Neuronal stem cell (in vitro differentiated cells): ENCODE results near the gene PIH1D2.
"Not testable (repeated sequence)": the region's sequence is repeated elsewhere in the genome, so short reads cannot be mapped to it uniquely, and the experiment has no call there.

Source experiments
- DNase-seq: peaks from one replicate; pipeline ENCODE4 v3.0.0-alpha.2; 2013; ENCODE audit warnings: low spot score
- H2AFZ ChIP-seq: one replicate; pipeline ENCODE4 v1.6.1; 2013; ENCODE audit warnings: mild to moderate bottlenecking, low read length, inconsistent platforms
- H2AK5ac ChIP-seq: 2 replicates; pipeline ENCODE4 v1.6.1; 2013; ENCODE audit warnings: low read depth, mild to moderate bottlenecking, inconsistent platforms, low read length, moderate library complexity, mixed read lengths
- H2BK120ac ChIP-seq: 2 replicates; pipeline ENCODE4 v1.6.1; 2013; ENCODE audit warnings: low read depth, mild to moderate bottlenecking, inconsistent platforms, low read length, moderate library complexity, mixed read lengths
- H2BK12ac ChIP-seq: one replicate; pipeline ENCODE4 v1.6.1; 2013; ENCODE audit warnings: low read length, inconsistent platforms
- H2BK15ac ChIP-seq: 2 replicates; pipeline ENCODE4 v1.6.1; 2013; ENCODE audit warnings: mild to moderate bottlenecking, low read length, inconsistent platforms, mixed read lengths
- H2BK5ac ChIP-seq: one replicate; pipeline ENCODE4 v1.6.1; 2013; ENCODE audit warnings: inconsistent platforms, mild to moderate bottlenecking, low read length, moderate library complexity
- H3K14ac ChIP-seq: one replicate; pipeline ENCODE4 v1.6.1; 2013; ENCODE audit warnings: low read length, inconsistent platforms
- H3K18ac ChIP-seq: 2 replicates; pipeline ENCODE4 v1.6.1; 2013; ENCODE audit warnings: low read length, inconsistent platforms
- H3K23ac ChIP-seq: 2 replicates; pipeline ENCODE4 v1.6.1; 2013; ENCODE audit warnings: low read depth, mild to moderate bottlenecking, mixed read lengths, low read length, inconsistent platforms; ENCODE audit not compliant: poor library complexity
- H3K27ac ChIP-seq: replicated peaks from 3 replicates; pipeline ENCODE4 v1.5.1; 2013; ENCODE audit warnings: low read length, inconsistent platforms
- H3K27me3 ChIP-seq, 3 experiments: 2 replicates each; pipeline ENCODE4 v1.6.1; 2013; ENCODE audit warnings: low read length in 3 of 3, mild to moderate bottlenecking in 2 of 3, inconsistent platforms in 1 of 3, low read depth in 1 of 3, mixed read lengths in 1 of 3, moderate library complexity in 1 of 3; ENCODE audit not compliant: control insufficient read depth in 3 of 3, insufficient read depth in 3 of 3
- H3K36me3 ChIP-seq, 2 donors: replicated peaks in 1 of 2; 2 replicates each; pipeline ENCODE4 v1.6.1; 2013; ENCODE audit warnings: low read length in 2 of 2; ENCODE audit not compliant: control insufficient read depth in 2 of 2, insufficient read depth in 2 of 2
- H3K4ac ChIP-seq: 2 replicates; pipeline ENCODE4 v1.6.1; 2013; ENCODE audit warnings: inconsistent platforms, mild to moderate bottlenecking, low read length, moderate library complexity
- H3K4me1 ChIP-seq, 2 donors: 1 replicate in 1 of 2; 2 replicates in 1 of 2; pipeline ENCODE4 v1.6.1; 2013; ENCODE audit warnings: low read length in 2 of 2, low read depth in 1 of 2; ENCODE audit not compliant: control insufficient read depth in 2 of 2, insufficient read depth in 1 of 2
- H3K4me2 ChIP-seq: one replicate; pipeline ENCODE4 v1.6.1; 2013; ENCODE audit warnings: mild to moderate bottlenecking, low read length, inconsistent platforms; ENCODE audit not compliant: insufficient read depth, poor library complexity, severe bottlenecking
- H3K4me3 ChIP-seq, 2 donors: 2 replicates each; pipeline ENCODE4 v1.5.1; 2013; ENCODE audit warnings: low read length in 2 of 2, mild to moderate bottlenecking in 2 of 2, inconsistent platforms in 1 of 2, moderate library complexity in 1 of 2
- H3K79me1 ChIP-seq: one replicate; pipeline ENCODE4 v1.6.1; 2013; ENCODE audit warnings: low read depth, mild to moderate bottlenecking, inconsistent platforms, low read length, moderate library complexity
- H3K9ac ChIP-seq: one replicate; pipeline ENCODE4 v1.6.1; 2013; ENCODE audit warnings: mild to moderate bottlenecking, low read depth, low read length, inconsistent platforms; ENCODE audit not compliant: poor library complexity
- H3K9me3 ChIP-seq, 2 donors: replicated peaks in 1 of 2; 2 replicates each; pipeline versions ENCODE3 to v1.6.1; 2013; ENCODE audit warnings: low read length in 2 of 2, mild to moderate bottlenecking in 2 of 2, inconsistent platforms in 1 of 2, low read depth in 1 of 2, mixed read lengths in 1 of 2, moderate library complexity in 1 of 2; ENCODE audit not compliant: control insufficient read depth in 2 of 2, insufficient read depth in 1 of 2
- H4K8ac ChIP-seq: one replicate; pipeline ENCODE4 v1.6.1; 2013; ENCODE audit warnings: low read depth, mild to moderate bottlenecking, inconsistent platforms, low read length, moderate library complexity
- H4K91ac ChIP-seq: one replicate; pipeline ENCODE4 v1.6.1; 2013; ENCODE audit warnings: low read length, low read depth, mild to moderate bottlenecking, inconsistent platforms; ENCODE audit not compliant: poor library complexity
- WGBS, 2 donors: extraction: QIAGEN DNeasy Blood & Tissue Kit; methylation state at CpG; one replicate each; pipeline ENCODE4 v1.1.7; 2013; ENCODE audit warnings: missing lambda C conversion rate in 2 of 2, mixed read lengths in 1 of 2; ENCODE audit not compliant: insufficient read length in 2 of 2, insufficient replicate concordance in 1 of 2; ENCODE audit errors: extremely low coverage in 2 of 2; 5-methylcytosine and 5-hydroxymethylcytosine counted together

Gene PIH1D2

DNA sequence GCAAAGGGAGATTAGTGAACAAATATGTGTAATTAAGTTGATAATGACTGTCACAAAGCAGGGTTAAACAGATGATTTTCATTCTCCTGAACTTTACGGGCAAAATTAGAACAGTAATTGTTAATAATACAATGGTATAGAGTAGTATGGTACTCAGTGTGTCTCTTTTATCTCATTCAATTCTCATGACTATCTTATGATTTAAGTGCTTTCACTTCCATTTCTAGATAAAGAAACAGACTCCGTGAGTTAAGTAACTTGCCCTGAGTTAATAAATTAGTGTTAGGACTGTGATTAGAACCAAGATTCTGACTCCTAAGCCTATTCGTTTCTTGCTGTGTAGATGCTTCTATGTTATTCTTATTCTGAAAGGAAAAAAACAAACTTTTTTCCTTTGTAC, 22.0 kb downstream of the PIH1D2 start:
- no peak overlapping the region for H3K23ac ChIP-seq
- H2AK5ac ChIP-seq, result no peak overlapping the region
- H3K4me3 ChIP-seq, result no peak overlapping the region
- no peak overlapping the region for H2AFZ ChIP-seq
- no peak for DNase-seq
- H3K9ac ChIP-seq, result no peak overlapping the region
- peaks cover 0 to 7% of the 10 kb centered on the region in 2 donors for H3K9me3 ChIP-seq
- no peak overlapping the region for H3K18ac ChIP-seq
- H3K4me1 ChIP-seq, result no peaks in the 10 kb centered on the region
- H2BK120ac ChIP-seq, result no peak overlapping the region
- no peak overlapping the region for H4K91ac ChIP-seq
- H4K8ac ChIP-seq, result no peak overlapping the region
- no peak overlapping the region for H2BK12ac ChIP-seq
- H3K36me3 ChIP-seq, result peaks cover 14 to 91% of the 10 kb centered on the region in 2 donors
- H3K27ac ChIP-seq, result no peak overlapping the region
- H3K14ac ChIP-seq, result no peak overlapping the region
- no peak overlapping the region for H3K4me2 ChIP-seq
- H3K4ac ChIP-seq, result no peak overlapping the region
- H3K79me1 ChIP-seq, result no peaks in the 10 kb centered on the region
- no CpG with 5 or more reads among the region's 3 CpGs for WGBS, 2 donors
- no peaks in the 10 kb centered on the region for H3K27me3 ChIP-seq
- no peak overlapping the region for H2BK5ac ChIP-seq
- no peak overlapping the region for H2BK15ac ChIP-seq

DNA sequence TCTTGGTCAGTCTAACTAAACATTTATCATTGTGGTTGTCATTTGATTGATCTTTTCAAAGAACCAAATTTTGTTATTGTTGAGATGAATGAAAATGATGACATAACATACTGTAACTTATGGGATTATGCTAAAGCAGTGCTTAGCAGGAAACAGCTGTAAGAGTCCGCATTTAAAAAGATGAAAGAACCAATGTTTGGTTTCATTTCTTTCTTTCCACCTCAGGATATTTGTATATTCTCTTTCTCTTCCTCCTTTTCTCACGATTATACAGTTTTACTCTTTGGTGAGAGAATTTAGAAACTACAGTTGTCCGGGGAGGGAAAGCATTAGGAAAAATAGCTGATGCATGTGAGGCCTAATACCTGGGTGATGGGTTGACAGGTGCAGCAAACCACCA, 23.1 kb downstream of the PIH1D2 start:
- Histone ChIP-seq H3K18ac (no peak overlapping the region), H3K4me1 (no peaks in the 10 kb centered on the region), H4K8ac (no peak overlapping the region), H3K23ac (no peak overlapping the region), H3K4me3 (no peak overlapping the region), H3K4ac (no peak overlapping the region), H2AK5ac (no peak overlapping the region), H2BK120ac (no peak overlapping the region), H4K91ac (no peak overlapping the region), H3K36me3 (peaks cover 14 to 91% of the 10 kb centered on the region in 2 donors), H3K27me3 (no peaks in the 10 kb centered on the region), H2BK15ac (no peak overlapping the region), H3K9ac (no peak overlapping the region), H3K27ac (no peak overlapping the region), H3K4me2 (no peak overlapping the region), H2BK5ac (no peak overlapping the region), H2BK12ac (no peak overlapping the region), H3K14ac (no peak overlapping the region), H3K9me3 (peaks cover 0 to 11% of the 10 kb centered on the region in 2 donors), H3K79me1 (no peaks in the 10 kb centered on the region), H2AFZ (no peak overlapping the region)
- DNase-seq, result no peak
- no CpG with 5 or more reads among the region's 3 CpGs for WGBS, 2 donors

DNA sequence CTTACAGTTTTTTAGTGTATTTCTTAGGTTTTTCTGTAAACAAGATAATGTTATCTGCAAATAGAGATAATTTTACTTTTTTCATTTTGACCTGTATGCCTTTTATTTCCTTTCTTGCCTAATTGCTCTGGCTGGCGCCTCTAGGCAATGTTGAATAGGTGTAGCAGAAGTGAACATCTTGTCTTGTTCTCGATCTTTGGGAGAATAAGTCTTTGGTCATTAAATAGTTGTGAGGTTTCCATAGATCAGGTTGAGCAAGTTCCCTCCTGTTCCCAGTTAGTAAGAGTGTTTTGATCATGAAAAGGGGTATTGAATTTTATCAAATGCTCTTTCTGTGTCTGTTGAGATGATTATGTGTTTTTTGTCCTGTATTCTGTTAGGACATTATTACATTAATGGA, 24.0 kb downstream of the PIH1D2 start:
- no peak overlapping the region for H3K9ac ChIP-seq
- H2AK5ac ChIP-seq, result no peak overlapping the region
- no peak overlapping the region for H2BK5ac ChIP-seq
- no peak overlapping the region for H3K14ac ChIP-seq
- no peak overlapping the region for H3K23ac ChIP-seq
- H3K4me1 ChIP-seq, result no peaks in the 10 kb centered on the region
- no peak overlapping the region for H2BK15ac ChIP-seq
- H3K79me1 ChIP-seq, result no peaks in the 10 kb centered on the region
- H3K4me3 ChIP-seq, result no peak overlapping the region
- H3K18ac ChIP-seq, result no peak overlapping the region
- no peaks in the 10 kb centered on the region for H3K27me3 ChIP-seq
- peaks cover 0 to 11% of the 10 kb centered on the region in 2 donors for H3K9me3 ChIP-seq
- no peak overlapping the region for H4K8ac ChIP-seq
- WGBS, 2 donors, result no CpG with 5 or more reads among the region's 2 CpGs
- no peak for DNase-seq
- H3K4me2 ChIP-seq, result no peak overlapping the region
- H2AFZ ChIP-seq, result no peak overlapping the region
- H2BK120ac ChIP-seq, result no peak overlapping the region
- no peak overlapping the region for H3K4ac ChIP-seq
- H3K27ac ChIP-seq, result no peak overlapping the region
- H2BK12ac ChIP-seq, result no peak overlapping the region
- H3K36me3 ChIP-seq, result peaks cover 18 to 94% of the 10 kb centered on the region in 2 donors
- H4K91ac ChIP-seq, result no peak overlapping the region

DNA sequence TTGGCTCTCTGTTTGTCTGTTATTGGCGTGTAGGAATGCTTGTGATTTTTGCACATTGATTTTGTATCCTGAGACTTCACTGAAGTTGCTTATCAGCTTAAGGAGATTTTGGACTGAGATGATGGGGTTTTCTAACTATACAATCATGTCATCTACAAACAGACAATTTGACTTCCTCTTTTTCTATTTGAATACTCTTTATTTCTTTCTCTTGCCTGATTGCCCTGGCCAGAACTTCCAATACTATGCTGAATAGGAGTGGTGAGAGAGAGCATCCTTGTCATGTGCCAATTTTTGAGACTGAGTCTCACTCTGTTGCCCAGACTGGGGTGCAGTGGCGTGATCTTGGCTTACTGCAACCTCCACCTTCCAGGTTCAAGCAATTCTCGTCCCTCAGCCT, 25.6 kb downstream of the PIH1D2 start:
- H3K4ac ChIP-seq, H3K4me2 ChIP-seq, H3K23ac ChIP-seq, DNase-seq, H2AFZ ChIP-seq, H3K9ac ChIP-seq, H4K91ac ChIP-seq, H3K27me3 ChIP-seq, H3K18ac ChIP-seq, H2BK5ac ChIP-seq, H3K4me3 ChIP-seq, H3K4me1 ChIP-seq, H3K14ac ChIP-seq, H4K8ac ChIP-seq, H2BK15ac ChIP-seq, H2BK120ac ChIP-seq, H3K79me1 ChIP-seq, H3K27ac ChIP-seq, H2BK12ac ChIP-seq, H2AK5ac ChIP-seq: not testable (repeated sequence)
- H3K9me3 ChIP-seq, result peaks cover 0 to 11% of the 10 kb centered on the region in 2 donors
- peaks cover 13 to 94% of the 10 kb centered on the region in 2 donors for H3K36me3 ChIP-seq
- WGBS, 2 donors, result no CpG with 5 or more reads among the region's 3 CpGs
